Hypothalamus (tissue), 51 donors: Measurements from ENCODE around the gene FAM216A.
"Not testable (repeated sequence)": the region's sequence is repeated elsewhere in the genome, so short reads cannot be mapped to it uniquely, and the experiment has no call there.

Source experiments
- DNase-seq, 51 donors: peaks; one replicate each; lab custom pipeline; 2025; lab: John Stamatoyannopoulos, UW

Gene FAM216A

GRCh38 chr12:110498984-110499706 lies 30.5 kb downstream of the FAM216A start:
- no peak for DNase-seq

GRCh38 chr12:110501399-110501751 lies 32.7 kb downstream of the FAM216A start:
- peak in 9 of 51 donors; percentile 15 to 55 (median 43) for DNase-seq

- peak; percentile 82 to 98 (median 94) for DNase-seq
Observed at GRCh38 chr12:110501752-110502738, 33.4 kb downstream of the FAM216A start, which contains the start of the genes RAD9B and VPS29. Gene RAD9B (plus strand): TSS chr12:110502331. CDS start chr12:110502338, 7 bp downstream. Gene VPS29 (minus strand): TSS chr12:110502111. CDS start chr12:110502051, 60 bp downstream.

GRCh38 chr12:110503432-110503831 lies 34.8 kb downstream of the FAM216A start:
- no peak for DNase-seq

GRCh38 chr12:110505332-110505731 lies 36.7 kb downstream of the FAM216A start:
- DNase-seq: no peak

GRCh38 chr12:110508071-110508586 lies 39.5 kb downstream of the FAM216A start:
- DNase-seq: no peak

GRCh38 chr12:110513842-110514241 lies 45.2 kb downstream of the FAM216A start:
- DNase-seq: no peak

GRCh38 chr12:110514363-110514762 lies 45.7 kb downstream of the FAM216A start:
- DNase-seq: no peak

- DNase-seq: no peak
Observed at GRCh38 chr12:110516995-110517394, 48.4 kb downstream of the FAM216A start.

GRCh38 chr12:110518014-110518413 lies 49.4 kb downstream of the FAM216A start:
- not testable (repeated sequence) for DNase-seq

- not testable (repeated sequence) for DNase-seq
Observed at GRCh38 chr12:110520876-110521712, 52.4 kb downstream of the FAM216A start.

GRCh38 chr12:110528277-110528839 lies 59.7 kb downstream of the FAM216A start:
- no peak for DNase-seq

GRCh38 chr12:110530511-110530910 lies 61.9 kb downstream of the FAM216A start:
- no peak for DNase-seq

- peak in 1 of 51 donors; percentile 51 for DNase-seq
Observed at GRCh38 chr12:110531741-110532333, 63.2 kb downstream of the FAM216A start.

- no peak for DNase-seq
Observed at GRCh38 chr12:110532644-110533043, 64.0 kb downstream of the FAM216A start.

- DNase-seq: no peak
Observed at GRCh38 chr12:110533607-110534006, 65.0 kb downstream of the FAM216A start.

GRCh38 chr12:110534811-110535210 lies 66.2 kb downstream of the FAM216A start:
- no peak for DNase-seq

- no peak for DNase-seq
Observed at GRCh38 chr12:110536834-110537604, 68.4 kb downstream of the FAM216A start.
